NCI-H128 (cell line): ENCODE data around the gene CCDC74A.
"Not testable (repeated sequence)": the region's sequence is repeated elsewhere in the genome, so short reads cannot be mapped to it uniquely, and the experiment has no call there.

Experiments
- DNase-seq: peaks from one replicate; lab custom pipeline; 2025; ENCODE audit not compliant: unreplicated experiment; lab: John Stamatoyannopoulos, UW

CCDC74A gene

DNA sequence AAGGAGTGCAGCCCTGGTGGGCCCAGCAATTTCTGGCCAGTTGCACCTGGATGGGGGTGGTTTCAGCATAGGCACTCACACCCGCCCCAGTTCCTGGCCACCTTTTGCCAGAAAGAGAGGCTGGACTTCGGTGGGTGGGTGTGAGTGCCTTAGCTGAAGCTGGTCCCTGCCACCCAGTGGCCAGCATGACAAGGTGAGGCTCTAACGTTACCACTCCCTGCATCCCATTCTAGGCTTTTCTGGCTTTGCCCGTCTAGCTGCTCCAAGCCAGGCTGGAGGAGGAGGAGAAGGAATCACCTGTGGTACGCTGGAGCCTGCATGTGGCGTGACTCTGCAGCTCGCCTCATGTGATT, 17.1 kb downstream of the CCDC74A start:
- DNase-seq: not testable (repeated sequence)

DNA sequence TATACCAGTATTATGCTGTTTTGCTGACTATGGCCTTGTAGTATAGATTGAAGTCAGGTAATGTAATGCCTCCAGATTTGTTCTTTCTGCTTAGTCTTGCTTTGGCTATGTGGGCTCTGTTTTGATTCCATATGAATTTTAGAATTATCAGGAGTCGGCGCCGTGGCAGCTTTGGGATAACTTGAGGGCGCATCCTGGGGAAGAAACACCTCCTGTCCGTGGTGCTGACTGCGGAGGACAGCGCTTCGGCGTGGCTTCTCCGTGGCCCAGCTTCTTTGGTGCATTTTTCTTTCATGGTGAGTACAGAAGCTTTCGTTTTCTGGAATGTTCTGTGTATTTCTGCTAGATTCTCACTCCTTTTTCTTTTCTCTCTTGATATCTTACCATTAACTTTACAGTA, 25.2 kb downstream of the CCDC74A start:
- DNase-seq: no peak

DNA sequence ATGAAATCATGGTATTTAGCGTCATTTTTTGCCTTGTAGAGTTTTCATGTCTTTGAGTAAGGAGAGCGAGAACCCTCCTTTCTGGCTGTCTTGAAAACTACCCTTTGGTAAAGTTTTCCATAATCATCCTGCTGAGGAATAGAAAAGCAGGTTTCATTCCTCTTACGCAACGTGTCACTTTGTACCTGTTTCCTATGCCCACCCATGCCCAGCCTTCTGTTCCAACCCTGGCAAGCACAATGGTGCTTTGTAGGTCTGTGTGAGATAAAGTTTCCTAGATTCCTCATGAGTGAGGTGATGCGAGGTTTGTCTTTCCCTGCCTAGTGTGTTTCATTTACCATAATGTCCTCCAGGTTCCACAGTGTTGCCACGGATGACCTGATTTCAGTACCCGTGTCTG, 29.3 kb downstream of the CCDC74A start:
- DNase-seq: no peak

DNA sequence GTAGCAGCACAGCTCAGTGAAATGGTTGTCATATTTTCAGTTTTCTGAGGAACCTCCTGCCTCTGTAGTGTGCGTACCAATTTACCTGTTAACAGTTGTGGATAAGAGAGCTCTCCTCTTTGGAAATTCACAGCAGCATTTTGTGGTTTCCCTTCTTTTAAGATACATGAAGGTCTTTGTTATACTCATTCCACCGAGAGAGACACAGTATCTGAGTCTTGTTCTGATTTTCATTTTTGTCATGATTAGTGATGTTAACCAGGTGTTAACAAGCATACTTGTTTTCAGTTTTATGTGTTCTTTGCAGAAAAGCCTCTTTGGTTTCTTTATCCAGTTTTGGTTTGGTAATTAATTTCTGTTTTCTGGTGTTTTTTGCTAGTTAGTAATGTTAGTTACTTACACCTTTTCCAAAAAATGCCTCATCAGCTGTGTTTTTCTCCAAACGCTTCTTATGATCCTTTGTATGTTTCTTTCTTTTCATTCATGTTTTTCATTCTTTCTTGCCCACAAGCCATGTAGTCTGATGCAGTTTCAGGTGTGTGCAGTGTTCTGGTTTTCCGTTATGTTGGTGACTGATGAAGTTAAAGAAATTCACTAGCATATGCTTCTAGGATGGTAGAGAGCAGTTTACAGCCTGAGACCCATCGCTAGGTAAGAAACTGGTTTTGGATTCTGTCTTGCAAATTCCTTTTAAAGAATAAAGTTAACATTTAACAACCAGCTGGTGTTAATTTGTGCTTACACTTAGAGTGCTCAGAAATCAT, 30.1 kb downstream of the CCDC74A start:
- no peak for DNase-seq

DNA sequence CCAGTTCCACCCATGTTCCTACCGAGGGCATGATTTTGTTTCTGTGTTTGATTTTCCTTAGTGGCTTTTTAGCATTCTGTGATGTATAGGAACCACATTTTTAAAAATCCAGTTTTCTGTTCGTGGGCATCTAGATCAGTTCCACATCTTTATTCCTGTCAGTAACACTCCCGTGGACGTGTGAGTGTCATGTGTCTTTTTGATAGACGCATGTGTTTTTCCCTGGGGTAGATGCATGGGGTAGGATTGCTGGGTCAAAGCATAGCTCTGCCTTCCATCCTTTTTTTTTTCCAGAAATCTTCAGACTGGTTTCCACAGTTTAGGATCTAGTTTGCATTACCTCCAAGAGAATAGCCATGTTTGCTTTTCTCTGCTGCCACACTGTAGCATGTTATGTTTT, 38.7 kb downstream of the CCDC74A start:
- DNase-seq: no peak

DNA sequence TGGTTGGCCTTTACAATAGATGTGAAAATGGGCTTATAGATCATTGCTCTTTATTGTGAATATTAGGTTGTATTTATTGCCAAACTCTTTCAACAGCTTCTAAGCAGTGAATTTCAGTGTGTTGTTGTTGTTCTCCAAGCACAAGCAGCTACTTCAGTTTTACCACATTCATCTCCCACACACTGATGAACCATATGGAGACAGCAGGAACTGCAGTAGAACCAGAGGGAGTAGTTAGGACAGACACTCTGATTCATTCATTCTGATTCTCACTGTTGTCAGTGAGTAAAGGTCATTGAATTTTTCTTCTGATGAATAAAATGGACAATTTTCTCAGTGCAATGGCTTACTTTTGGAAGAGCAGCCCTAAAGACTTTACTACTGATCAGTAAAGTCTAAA, 40.2 kb downstream of the CCDC74A start:
- DNase-seq: no peak

DNA sequence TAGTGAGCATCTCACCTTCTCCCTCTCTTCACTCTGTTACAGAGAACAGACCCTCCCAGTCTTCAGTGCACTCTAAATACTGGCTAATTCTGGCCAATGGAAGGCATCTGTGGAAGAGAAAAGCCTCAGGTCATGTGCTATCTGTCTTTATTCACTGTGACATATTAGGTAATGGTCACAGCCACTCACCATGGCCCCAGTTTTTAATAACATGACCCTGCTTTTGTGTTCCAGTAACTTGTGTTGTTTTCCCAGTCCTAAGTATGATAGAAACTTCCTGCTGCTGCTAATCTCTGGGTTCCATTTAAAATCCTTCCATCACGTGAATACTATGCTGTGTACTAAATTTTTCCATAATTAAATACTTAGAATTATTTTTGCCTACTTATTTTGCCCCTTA, 40.7 kb downstream of the CCDC74A start:
- DNase-seq: not testable (repeated sequence)

DNA sequence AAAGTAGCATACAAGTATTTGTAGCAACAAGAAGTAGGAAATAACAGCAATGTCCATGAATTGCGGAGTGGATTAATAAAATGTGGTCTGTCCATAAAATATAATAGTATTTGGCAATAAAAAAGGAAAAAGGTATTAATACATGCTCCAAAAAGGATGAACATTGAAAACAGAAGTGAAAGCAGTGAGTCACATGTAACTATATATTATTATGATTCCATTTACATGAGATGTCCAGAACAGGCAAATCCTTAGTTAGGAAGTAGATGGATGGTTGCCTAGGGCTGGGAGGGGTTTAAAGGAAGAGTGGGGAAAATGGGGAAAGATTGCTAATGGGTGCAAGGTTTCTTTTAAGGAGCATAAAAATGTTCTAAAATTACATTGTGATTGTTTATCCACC, 44.5 kb downstream of the CCDC74A start:
- DNase-seq: no peak

DNA sequence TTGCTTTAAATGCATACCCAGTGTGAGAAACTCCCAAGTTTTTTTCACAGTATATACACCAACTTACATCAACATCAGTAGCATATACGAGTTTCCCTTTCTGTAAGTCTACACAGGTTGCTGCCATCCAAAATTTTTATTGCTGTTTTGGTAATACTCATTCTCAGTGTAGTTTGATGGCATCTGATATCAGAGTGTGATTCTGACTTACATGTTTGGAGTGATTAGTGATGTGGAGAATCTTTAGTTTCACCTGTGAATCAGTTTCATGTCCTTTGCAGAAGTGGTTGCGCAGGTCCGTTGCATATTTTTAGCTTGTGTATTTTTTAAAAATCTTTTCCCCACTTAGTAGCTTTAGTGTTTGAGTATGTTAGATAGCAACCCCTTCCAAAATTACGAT, 50.1 kb downstream of the CCDC74A start:
- no peak for DNase-seq

DNA sequence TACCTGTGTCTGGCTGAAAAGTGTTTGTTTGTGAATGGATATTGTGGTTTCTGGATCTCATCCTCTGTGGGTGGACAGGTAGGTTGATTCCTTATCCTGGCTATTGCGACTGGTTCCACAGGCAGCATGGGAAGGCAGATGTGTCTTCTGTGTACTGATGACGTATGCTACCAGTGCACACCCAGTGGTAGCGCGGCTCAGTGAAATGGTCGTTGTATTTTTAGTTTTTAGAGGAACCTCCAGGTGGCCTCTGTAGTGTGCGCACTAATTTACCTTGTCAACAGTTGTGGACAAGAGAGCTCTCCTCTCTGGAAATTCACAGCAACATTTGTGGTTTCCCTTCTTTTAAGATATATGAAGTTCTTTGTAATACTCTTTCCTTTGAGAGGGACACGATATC, 52.5 kb downstream of the CCDC74A start:
- DNase-seq: no peak
